HG03025 (cell line): ENCODE results near the gene ALOX12.

Experiments used
- ATAC-seq: cut with Tn5 transposase; IDR thresholded peaks from one replicate; pipeline ENCODE4 v1.9.1; 2021; ENCODE audit warnings: mild to moderate bottlenecking, moderate library complexity; ENCODE audit not compliant: unreplicated experiment, low FRiP score

Gene ALOX12

DNA sequence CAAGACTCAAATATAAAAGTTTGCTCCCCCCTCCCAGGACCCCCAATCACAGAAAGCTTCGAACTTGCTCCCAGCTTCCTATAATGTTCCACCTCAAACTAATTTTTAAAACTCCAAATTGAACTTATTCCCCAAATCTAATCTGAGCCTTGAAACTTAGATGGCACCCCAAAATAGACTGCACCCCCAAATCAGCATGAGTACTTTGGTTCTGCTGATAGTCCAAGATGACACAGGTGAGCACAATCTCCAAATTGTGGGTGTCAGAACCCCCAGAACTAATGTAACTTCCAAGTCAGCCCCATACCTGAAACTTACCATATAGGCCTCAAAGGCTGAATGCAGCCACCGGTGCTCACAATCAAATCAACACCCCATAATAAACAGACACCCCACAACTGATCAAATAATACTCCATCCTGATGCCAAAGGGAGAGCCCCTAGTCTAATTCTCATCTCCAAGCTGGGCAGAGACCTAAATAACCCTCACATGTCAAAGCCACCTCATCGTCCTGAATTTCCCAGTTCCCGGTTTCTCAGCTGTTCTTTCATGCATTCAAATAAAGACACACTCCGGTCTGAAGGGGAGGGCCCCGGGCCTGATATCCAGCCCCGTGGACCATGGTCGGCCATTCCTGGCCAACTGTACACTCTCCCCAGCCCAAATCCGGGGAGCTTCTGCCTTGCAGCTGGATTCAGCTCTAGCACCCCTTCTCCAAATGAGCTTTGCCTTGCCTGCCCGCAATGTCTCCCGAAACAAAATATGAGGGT, 25.2 kb downstream of the ALOX12 start:
- ATAC-seq: no peak

GRCh38 chr17:7021993-7022778, 26.3 kb downstream of the ALOX12 start:
- ATAC-seq: no peak

- ATAC-seq: no peak
These were observed 27.1 kb downstream of the ALOX12 start, which contains the start of gene BCL6B for GRCh38 chr17:7022781-7023571. BCL6B (plus strand) TSS chr17:7023050; CDS start chr17:7023672, 622 bp downstream.

DNA sequence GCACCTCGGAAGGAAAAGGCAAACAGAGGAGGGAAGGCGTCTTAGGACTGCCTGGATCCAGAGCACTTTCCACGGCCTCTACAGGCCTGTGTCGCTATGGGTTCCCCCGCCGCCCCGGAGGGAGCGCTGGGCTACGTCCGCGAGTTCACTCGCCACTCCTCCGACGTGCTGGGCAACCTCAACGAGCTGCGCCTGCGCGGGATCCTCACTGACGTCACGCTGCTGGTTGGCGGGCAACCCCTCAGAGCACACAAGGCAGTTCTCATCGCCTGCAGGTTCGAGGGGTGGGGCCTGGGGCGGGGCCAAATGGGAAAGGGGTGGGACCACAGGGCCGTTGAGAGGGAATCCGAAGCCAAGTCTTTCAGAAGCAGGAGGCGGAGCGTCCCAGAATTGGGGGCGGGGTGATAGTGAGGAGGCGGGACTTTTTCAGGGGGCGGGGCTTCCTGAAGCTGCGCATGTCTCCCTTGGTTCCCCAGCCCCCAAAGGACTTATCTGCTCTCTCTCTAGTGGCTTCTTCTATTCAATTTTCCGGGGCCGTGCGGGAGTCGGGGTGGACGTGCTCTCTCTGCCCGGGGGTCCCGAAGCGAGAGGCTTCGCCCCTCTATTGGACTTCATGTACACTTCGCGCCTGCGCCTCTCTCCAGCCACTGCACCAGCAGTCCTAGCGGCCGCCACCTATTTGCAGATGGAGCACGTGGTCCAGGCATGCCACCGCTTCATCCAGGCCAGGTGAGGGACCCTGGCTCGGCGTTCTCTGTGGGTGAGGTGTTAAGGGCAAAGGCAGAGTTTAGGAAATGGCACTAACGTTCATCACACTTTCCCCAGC, 27.9 kb downstream of the ALOX12 start:
- ATAC-seq: no peak

DNA sequence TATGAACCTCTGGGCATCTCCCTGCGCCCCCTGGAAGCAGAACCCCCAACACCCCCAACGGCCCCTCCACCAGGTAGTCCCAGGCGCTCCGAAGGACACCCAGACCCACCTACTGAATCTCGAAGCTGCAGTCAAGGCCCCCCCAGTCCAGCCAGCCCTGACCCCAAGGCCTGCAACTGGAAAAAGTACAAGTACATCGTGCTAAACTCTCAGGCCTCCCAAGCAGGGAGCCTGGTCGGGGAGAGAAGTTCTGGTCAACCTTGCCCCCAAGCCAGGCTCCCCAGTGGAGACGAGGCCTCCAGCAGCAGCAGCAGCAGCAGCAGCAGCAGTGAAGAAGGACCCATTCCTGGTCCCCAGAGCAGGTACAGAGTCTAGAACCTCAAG, 28.5 kb downstream of the ALOX12 start:
- ATAC-seq: no peak

DNA sequence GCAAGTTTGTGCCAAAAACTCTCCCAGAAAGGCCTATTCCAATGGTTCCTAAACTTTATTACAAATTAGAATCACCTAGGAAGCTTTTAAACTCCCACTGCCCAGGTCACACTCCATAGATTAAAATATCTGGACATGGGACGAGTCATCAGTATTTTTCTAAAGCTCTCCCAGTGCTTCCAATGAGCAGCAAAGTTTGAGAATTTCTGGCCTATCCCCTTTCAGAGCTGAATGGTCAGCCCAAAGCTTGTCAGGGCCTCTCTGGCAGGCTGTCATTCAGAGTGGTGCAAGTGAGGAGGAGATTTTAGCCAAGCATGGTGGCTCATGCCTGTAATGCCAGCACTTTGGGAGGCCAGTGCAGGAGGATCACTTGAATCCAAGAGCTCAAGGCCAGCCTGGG, 29.4 kb downstream of the ALOX12 start:
- ATAC-seq: no peak

DNA sequence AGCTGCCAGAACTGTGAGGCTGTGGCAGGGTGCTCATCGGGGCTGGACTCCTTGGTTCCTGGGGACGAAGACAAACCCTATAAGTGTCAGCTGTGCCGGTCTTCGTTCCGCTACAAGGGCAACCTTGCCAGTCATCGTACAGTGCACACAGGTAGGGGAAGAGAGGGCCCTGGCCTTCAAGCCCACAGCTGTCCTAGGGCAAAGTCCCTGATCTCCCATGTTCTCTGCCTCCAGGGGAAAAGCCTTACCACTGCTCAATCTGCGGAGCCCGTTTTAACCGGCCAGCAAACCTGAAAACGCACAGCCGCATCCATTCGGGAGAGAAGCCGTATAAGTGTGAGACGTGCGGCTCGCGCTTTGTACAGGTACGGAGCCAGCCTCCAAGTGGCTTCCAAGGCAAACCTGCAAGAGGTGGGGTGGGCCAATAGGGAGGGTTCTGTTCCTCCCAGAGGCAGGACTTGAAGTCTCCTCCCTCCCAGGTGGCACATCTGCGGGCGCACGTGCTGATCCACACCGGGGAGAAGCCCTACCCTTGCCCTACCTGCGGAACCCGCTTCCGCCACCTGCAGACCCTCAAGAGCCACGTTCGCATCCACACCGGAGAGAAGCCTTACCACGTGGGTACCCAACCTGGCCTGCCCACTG, 30.7 kb downstream of the ALOX12 start:
- ATAC-seq: no peak

GRCh38 chr17:7027335-7027734, 31.5 kb downstream of the ALOX12 start:
- no peak for ATAC-seq

- no peak for ATAC-seq
These were observed 33.2 kb downstream of the ALOX12 start for GRCh38 chr17:7029096-7029495.

DNA sequence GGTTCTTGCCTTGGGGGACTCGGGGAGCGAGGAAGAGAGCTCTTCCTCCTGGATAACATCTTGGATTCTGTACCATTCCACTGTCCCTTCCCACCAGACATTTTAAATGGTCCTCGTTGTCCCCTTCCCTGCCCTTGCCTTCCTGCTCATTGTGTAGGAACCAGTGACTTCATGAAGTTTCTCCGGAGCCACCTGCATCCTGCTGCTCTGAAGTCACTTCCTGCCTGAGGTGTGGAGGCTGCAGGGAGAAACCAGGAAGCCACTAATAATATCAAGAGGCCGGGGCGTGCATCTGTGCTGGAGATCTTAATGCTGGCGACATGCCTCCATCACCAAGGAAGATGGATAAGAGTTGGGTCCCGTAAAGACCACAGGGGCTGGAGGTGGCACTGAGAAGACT, 33.8 kb downstream of the ALOX12 start:
- ATAC-seq: no peak

GRCh38 chr17:7034955-7035590, 39.2 kb downstream of the ALOX12 start:
- peak; percentile 16 for ATAC-seq

DNA sequence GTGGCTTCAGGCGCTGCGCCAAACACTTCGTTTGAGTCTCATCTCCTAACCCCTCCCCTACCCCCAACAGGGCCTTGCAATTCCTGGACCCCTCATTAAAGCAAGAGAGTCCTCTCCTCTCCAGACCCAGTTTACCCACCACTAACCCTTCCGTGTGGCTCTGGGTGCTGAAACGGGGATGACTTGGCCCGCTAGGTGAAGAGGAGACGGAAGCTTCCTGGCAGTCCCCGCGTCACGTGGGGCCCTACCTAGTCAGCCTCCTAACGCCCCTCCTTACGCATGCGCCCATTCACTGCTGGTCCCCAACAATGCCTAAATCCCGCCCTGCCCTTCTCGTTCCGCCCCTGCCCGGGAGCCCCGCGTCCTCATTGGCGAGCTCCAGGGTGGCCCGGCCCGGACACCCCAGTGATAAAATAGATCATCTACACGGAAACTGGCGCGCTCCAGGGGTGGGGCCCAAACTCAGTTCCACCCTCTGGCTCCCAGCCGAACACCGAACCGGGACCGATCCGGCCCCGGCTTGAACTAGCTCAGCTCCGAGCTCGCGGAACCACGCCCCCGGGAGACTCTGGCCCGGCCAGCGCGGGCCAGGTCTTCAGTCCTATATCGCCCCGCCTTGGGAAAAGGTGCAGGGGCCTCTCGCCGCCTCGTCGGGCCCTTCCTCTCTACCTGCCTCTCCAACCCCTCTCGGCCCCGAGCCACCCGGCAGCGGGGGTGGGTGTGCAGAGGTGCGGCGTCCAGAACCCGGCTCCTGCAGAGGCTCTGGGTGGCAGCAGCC, 39.9 kb downstream of the ALOX12 start, which contains the start of gene SLC16A13:
Gene SLC16A13, plus strand, starts transcription at position 425 of the 778 bp plus-strand sequence. CDS start 368 bp downstream, outside the sequence.
- peak; percentile 86 for ATAC-seq

DNA sequence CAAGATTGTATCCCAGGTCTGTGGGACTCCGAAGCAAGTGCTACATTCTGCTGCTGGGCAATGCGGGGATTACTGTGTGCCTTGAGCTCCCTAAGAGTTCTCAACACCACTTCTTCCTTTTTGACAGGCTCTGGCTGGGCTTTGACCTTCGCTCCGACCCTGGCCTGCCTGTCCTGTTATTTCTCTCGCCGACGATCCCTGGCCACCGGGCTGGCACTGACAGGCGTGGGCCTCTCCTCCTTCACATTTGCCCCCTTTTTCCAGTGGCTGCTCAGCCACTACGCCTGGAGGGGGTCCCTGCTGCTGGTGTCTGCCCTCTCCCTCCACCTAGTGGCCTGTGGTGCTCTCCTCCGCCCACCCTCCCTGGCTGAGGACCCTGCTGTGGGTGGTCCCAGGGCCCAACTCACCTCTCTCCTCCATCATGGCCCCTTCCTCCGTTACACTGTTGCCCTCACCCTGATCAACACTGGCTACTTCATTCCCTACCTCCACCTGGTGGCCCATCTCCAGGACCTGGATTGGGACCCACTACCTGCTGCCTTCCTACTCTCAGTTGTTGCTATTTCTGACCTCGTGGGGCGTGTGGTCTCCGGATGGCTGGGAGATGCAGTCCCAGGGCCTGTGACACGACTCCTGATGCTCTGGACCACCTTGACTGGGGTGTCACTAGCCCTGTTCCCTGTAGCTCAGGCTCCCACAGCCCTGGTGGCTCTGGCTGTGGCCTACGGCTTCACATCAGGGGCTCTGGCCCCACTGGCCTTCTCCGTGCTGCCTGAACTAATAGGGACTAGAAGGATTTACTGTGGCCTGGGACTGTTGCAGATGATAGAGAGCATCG, 42.4 kb downstream of the ALOX12 start:
- ATAC-seq: no peak

GRCh38 chr17:7039832-7040231, 44.0 kb downstream of the ALOX12 start:
- ATAC-seq: no peak

DNA sequence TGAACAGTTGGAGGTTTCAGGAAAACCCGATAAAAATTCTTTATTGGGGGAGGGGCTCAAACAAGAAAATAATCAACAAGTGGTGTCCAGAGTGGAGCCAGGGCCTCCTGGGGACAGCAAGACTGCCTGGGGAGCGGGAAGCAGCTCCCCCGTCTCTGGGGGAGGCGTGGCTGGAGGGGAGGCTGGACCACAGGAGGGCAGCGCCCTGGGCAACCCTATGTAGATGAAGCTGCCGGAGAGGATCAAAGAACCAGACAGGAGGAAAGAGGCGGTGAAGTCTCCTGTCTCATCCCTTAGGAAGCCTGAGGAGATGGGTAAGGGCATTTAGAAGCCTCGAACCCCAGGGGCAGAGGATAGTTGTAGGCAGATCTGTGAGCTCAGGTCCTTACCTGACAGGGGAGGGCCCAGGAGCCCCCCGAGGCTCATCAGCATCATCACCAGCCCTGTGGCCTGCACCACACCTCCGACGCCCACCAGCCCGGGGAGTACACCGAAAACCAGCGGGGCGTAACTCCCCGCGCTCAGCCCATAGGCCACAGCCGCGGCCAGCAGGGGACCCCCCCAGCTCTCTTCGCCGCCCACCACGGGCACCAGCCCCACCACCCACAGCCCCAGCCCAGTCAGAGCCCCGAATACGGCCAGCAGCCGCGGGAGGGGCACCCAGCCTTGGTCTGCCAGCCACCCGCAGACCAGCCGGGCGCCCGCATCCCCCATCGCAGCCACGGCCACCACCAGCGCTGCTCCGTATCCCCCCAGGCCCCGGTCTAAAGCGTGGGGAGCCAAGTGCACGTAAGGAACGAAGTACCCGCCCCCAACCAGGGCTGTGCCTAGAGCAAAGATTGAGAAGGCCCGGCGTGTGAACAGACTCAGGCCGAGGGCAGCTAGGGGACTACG, 46.0 kb downstream of the ALOX12 start:
- ATAC-seq: no peak

- ATAC-seq: no peak
These were observed 46.8 kb downstream of the ALOX12 start for GRCh38 chr17:7042501-7043181.
